GM12875 (cell line): ENCODE results near the gene ELMO1.
"Not testable (repeated sequence)": the region's sequence is repeated elsewhere in the genome, so short reads cannot be mapped to it uniquely, and the experiment has no call there.

Source experiments
- H3K4me3 ChIP-seq: one replicate; pipeline ENCODE4 v1.5.1; 2011; ENCODE audit warnings: low read depth, low read length, control low read depth
- TF ChIP-seq, protein P1 (sequence below): IDR thresholded peaks from 2 replicates; pipeline ENCODE4 v1.5.1; 2011; ENCODE audit warnings: low read depth, mild to moderate bottlenecking, control low read depth, inconsistent platforms, low read length, moderate library complexity, borderline replicate concordance; ENCODE audit not compliant: insufficient read depth

The ELMO1 gene

DNA sequence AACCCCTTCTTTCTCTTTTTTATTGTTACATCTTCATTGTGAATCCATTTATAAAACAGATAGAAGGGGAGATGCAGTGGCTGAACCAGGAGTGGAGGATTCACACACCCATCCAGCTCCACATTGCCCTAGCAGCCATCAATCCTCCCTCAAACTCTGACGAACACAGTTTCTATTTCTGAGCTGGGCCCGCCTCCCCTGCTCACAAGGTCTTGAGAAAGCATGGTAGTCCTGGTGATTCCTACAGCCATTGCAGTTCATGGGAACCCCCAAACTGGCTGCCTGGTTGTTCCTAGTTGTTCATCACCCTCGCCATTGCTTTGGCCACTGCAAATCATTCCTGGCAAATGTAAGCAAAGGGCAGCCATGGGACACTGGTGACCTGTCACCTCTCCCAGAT is 465.9 kb downstream of the ELMO1 start:
- TF ChIP-seq, protein P1, sequence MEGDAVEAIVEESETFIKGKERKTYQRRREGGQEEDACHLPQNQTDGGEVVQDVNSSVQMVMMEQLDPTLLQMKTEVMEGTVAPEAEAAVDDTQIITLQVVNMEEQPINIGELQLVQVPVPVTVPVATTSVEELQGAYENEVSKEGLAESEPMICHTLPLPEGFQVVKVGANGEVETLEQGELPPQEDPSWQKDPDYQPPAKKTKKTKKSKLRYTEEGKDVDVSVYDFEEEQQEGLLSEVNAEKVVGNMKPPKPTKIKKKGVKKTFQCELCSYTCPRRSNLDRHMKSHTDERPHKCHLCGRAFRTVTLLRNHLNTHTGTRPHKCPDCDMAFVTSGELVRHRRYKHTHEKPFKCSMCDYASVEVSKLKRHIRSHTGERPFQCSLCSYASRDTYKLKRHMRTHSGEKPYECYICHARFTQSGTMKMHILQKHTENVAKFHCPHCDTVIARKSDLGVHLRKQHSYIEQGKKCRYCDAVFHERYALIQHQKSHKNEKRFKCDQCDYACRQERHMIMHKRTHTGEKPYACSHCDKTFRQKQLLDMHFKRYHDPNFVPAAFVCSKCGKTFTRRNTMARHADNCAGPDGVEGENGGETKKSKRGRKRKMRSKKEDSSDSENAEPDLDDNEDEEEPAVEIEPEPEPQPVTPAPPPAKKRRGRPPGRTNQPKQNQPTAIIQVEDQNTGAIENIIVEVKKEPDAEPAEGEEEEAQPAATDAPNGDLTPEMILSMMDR, result no peak
- H3K4me3 ChIP-seq, result no peak overlapping the region

DNA sequence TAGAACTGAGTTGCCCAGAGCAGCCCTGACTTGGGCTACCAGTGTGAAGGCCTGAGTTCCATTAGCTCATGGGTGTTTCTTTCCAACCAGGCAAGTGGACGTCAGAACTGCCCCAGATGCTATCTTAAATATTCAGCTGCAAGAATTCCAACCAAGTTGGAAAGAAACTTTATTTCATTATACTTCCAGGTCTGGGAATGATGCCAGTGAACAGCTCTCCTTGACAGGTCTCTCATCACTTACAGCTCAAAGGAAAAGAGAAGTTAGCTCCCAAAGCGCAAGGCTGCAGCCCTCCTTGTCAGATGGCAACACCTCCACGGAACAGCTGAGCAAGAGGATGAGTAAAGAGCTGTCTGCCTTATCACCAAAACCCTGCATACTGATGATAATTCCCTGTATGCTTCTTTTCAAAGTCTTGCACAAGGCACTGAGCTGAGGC is 468.8 kb downstream of the ELMO1 start:
- TF ChIP-seq, protein P1, result no peak
- H3K4me3 ChIP-seq, result no peak overlapping the region

DNA sequence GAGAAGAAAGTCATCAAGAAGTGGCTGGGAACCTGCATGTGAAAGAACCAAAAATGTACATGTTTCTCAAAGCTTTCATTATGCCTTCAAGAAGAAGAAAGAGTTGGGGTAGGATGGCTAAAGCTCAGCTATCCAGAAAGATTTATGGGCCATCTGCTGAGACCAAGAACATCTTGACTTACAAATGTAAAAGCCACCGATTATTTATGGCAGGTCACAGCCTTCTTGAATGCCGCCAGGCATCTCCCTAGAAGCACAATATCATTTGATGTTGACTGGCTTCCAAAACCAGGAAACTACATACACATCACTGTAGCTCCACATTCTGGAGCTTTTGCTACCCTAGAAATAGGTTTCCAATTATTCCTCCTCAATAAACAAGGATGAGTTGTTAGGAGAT is 470.2 kb downstream of the ELMO1 start:
- TF ChIP-seq, protein P1, result no peak
- no peak overlapping the region for H3K4me3 ChIP-seq

DNA sequence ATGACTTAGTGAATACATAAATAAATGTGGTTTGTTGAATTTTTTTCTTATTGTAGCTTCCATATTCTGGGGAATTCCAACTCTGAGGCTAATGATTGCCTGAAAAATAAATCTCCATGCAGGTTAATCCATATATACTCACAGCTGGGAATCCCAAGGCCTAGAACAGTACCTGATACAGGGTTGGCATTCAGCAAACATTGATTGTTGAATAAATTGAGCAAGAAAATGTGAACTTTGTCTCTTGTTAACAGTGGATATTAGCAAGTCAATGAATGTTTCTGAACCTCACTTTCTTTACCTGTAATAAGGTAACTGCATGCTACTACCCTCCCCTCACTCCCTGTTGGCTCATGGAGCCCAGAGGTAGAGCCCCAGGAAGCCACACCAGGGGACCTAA is 470.8 kb downstream of the ELMO1 start:
- no peak overlapping the region for H3K4me3 ChIP-seq
- TF ChIP-seq, protein P1, result no peak

DNA sequence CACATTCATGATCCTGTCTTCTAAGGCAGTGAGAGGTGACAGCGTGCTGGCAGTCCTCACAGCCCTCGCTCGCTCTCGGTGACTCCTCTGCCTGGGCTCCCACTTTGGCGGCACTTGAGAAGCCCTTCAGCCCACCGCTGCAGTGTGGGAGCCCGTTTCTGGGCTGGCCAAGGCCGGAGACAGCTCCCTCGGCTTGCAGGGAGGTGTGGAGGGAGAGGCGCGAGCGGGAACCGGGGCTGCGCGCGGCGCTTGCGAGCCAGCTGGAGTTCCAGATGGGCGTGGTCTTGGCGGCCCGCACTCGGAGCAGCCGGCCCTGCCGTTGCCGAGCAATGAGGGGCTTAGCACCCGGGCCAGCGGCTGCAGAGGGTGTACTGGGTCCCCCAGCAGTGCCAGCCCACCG is 475.1 kb downstream of the ELMO1 start:
- not testable (repeated sequence) for H3K4me3 ChIP-seq

DNA sequence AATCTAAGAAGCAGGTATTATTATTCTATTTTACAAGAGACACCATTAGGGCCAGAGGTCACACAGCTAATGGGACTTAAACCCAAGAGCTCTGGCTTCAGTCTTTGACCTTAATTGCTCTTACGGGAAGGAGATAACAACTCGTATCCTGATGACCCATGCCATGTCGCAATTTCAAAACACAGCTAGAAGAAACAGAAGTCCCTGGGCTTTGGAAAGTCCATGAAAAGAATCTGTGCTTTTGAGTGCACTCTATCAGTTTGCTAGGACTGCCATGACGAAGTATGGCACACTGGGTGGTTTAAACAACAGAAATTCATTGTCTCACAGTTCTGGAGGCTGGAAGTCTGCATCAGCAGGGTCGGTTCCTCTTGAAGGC is 476.5 kb downstream of the ELMO1 start:
- TF ChIP-seq, protein P1, result no peak
- no peak overlapping the region for H3K4me3 ChIP-seq

DNA sequence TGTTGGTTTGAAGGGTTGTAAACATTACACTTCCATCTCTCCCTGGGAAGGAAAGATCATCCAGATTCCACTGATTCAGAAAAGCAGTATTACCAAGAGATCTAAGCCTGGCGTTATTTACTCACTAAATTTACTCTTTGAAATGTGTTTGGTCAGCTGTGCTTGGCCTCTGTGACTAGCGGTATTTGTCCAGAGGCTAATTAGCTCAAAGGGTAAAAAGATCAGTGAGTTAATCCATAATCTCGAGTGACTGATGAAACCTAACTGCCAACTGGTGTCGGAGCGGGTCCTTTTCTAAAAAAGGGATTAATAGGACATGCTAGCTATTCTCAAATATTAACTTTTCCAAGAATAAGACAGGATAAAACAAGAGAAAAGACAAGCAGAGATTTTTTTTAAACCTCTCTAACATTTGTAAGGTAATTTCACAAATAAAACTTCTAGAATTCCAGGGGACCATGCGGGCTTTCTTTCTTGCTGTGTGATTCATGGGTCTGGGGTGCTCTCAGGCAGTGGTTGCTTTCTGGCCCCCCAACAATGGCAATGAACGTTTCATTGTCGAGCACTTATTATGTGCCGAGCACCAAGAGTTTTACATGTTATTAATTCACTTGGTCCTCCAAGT is 477.0 kb downstream of the ELMO1 start:
- no peak overlapping the region for H3K4me3 ChIP-seq

More for the DNA sequence above, 477.0 kb downstream of the ELMO1 start:
- TF ChIP-seq, protein P1, result no peak
